ENCODE measurements around the gene WDR91.

WDR91 gene

DNA sequence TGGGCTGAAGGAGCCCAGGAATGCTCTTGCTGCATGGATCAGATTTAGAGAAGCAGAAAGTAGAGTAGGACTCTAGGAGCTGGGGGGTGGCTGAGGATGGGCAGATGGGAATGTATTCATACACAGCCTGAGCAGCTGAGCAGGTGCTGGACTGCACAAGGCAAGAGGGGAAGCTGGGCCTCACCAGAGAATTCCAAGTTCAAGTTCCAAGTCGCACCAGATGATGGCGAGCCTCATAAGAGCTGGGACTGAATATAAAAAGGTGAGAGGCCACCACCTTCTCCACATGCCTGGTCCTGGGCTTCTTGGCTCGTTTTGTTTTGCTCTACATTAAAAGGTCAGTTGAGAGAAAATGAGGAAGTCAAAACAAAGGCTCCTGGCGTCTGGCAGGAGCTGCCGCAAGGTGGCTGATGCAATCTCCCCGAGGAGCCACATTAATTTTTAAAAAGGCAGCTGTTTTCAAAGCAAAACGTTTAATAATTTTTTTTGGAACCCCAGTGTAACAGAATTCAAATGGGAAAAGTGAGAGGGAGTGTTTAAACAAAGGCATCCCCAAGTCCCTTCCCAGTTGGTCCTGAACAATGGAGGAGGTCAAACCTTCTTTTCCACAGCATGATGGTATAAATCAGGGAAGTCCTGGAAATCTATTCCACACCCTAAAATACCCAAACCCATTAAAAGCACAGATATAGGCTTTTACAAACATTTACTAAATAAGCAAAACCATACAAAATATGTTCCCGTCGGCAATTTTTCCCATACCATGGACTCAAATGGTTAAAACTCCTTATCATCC lies 50.3 kb downstream of the WDR91 start:
- DNase-seq (ENCODE audit: low read depth), result no peak

DNA sequence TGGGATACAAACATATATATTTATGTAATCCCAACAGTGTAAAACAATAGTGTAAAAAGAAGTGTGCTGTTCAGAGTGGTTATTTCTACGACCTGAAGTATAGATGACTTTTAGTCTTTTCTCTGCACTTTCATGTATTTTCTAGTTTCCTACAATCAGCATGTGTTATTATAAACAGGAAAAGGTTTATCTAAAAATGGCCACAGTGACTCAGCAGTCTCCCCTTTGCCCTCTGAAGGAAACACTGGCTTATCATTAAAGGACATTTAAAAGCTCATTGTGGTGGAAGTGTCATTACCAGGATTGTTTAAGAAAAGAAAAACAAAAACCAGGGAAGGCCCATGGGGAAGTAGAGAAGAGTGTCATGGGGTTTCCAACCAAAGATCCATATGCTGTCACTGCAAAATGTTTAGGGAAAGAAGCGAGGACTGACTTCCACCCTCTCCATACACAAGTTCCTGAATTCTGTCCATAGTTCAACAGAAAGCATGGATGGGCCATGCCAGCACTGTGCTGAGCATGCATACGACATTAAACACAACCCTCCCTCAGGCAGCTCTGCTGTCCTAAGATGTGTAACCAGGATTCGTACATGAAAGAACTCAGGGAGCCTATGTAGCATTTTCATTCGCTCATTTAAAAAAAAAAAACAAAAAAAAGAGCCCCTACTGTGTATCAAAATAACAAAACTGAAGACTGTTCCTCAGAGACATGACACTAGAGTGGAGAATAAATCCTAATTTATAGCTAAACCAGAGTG lies 51.0 kb downstream of the WDR91 start:
- no peak for DNase-seq (ENCODE audit: low read depth)

DNA sequence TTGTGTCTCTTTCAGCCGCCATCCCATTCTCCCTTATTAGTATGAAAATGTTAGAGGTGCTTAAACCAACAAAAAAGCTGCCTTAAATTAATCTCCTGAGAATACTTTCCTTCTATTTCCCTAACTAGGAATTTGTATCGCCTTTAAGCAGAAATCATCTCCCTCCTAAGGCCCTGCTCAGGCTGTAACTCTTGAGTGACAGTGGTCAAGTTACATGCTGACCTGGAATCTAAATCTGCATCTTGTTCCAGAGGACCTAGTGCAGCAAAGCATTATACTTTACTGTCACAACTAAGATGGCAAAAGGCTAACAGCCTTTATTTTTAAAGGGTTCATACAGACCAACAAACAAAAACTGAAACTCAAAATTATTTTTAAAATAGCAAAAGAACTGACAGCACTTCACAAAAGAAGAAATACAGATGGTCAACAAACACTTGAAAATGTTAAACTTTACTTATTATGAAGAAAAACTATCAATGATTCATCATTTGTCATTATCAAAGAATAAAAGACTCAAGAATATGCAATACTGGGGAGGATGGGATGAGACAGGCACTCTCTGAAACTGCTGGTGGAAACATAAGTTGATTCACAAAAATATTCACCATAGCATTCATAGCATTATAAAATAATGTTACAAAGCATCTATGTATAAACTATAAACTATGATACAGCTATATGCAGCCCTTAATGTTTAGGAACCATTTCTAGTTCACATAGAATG lies 51.8 kb downstream of the WDR91 start:
- DNase-seq (ENCODE audit: low read depth), result no peak

DNA sequence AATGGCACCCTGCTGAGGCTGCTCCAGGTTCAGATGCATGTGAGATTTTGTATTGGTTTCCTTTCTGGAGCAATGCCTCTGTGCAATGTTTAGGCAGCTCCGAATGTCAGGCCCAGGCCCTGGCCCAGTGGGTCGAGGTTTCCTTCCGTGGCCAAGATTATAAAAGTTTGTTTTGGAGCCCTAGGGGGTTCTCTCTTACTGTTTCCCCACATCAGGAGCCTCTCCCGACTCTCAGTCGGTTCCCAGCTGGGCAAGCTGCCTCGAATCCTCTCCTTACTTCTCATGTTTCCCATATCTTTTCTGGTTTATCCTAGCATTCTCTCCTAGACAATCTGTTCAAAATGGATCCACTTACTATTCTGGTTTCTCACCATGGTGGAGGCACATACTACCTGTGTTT lies 52.5 kb downstream of the WDR91 start:
- DNase-seq (ENCODE audit: low read depth), result no peak

DNA sequence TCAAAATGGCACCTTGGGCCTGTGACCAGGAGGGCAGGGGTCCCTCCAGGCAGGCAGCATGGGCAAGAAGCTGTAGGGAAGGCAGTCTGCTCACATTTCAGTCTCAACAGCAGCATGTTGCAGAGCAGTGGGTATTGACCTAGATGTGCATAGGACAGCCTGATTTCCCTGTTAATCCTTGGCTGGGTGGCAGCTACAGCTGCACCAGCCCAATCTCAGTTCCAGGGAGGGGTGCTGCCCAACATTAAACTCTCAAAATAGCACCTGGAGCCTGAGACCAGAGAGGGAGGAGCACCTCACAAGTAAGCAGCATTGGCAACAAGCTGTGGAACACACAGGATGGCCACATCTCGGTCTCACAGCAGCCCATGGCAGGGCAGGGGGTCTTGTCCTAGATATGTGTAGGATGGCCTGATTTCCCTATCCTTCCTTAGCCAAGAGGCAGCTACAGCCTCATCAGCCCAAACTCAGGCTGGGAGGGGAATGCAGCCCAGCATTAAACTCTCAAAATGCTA lies 53.1 kb downstream of the WDR91 start:
- DNase-seq (ENCODE audit: low read depth), result no peak

DNA sequence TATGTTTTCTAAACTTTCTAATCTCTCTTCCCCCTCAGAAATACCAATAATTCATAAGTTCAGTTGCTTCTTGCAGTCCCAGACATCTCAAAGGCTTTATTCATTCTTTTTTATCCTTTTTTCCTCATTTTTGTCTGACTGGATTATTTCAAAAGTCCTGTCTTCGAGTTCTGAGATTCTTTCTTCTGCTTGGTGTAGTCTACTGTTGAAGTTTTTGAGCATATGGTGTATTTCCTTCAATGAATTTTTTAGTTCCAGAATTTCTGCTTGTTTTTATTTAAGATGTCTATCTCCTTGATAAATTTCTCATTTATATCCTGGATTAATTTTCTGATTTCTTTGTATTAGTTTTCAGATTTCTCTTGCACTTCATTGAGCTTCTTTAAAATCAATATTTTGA lies 55.0 kb downstream of the WDR91 start:
- no peak for DNase-seq (ENCODE audit: low read depth)

DNA sequence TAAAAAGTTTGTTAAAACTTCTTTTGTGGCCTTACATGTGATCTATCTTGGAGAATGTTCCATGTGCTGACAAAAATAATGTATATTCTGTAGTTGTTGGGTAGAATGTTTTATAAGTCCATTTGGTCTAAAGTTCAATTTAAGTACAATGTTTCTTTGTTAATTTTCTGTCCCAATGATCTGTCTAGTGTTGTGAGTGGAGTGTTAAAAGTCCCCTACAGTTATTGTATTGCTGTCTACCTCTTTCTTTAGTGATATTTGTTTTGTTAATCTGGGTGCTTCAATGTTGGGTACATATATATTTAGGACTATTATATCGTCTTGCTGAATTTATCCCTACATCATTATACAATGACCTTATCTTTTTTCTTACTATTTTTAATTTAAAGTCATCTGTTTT lies 56.6 kb downstream of the WDR91 start:
- DNase-seq (ENCODE audit: low read depth), result no peak

DNA sequence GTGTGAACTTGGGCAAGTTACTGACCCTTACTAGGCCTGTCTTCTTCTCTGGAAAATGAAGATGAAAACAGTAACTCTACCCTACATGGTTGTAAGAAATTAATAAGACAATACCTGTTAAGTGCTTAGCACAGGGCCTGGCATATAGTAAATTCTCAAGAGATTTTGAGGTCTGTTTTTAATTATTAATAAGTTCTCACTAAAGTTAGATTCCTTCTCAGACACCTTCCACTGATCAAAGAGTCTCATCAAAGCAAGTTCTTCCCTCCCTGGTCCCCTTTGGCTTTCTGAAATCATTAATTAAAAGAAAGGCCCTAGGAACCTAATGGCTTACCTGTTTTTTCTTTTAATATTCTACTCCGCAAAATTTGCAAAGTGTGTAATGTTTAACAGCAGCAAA lies 58.9 kb downstream of the WDR91 start:
- DNase-seq (ENCODE audit: low read depth), result no peak

DNA sequence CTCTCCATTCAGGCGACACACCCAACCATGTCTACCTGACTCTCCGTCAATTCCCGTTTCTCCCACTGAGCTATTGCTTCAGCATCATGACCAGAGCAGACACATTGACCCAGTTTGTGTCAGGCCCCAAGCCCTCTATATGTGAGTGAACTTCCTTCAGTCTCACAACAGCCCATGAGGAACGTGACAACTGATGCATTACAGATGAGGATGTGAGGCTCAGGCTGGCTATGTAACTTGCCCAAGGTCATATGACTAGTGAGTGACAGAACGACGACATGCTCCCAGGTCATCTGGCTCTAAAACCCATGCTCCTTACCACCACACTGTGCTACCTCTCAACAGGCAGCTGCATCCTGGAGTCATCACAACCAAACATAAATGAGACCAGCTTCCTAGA lies 59.8 kb downstream of the WDR91 start:
- DNase-seq (ENCODE audit: low read depth), result no peak

DNA sequence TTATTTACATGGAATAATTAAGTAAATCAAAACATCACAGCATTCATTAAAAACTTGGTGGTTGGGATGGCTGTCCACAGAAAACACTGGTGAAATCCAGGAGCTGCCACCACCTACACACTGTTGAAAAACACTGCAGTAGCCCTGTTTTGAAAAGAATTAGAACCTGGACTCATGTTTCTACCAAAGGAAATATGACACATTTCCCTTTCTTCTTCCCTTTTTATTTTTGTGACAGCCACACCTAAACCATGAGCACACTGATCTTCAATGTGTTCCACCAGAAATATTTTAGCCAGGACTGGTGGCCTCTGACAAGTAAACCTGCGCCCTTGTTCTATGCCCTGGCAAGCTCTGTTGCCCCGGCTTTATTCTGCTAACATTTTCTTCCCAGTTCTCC lies 60.2 kb downstream of the WDR91 start:
- no peak for DNase-seq (ENCODE audit: low read depth)

DNA sequence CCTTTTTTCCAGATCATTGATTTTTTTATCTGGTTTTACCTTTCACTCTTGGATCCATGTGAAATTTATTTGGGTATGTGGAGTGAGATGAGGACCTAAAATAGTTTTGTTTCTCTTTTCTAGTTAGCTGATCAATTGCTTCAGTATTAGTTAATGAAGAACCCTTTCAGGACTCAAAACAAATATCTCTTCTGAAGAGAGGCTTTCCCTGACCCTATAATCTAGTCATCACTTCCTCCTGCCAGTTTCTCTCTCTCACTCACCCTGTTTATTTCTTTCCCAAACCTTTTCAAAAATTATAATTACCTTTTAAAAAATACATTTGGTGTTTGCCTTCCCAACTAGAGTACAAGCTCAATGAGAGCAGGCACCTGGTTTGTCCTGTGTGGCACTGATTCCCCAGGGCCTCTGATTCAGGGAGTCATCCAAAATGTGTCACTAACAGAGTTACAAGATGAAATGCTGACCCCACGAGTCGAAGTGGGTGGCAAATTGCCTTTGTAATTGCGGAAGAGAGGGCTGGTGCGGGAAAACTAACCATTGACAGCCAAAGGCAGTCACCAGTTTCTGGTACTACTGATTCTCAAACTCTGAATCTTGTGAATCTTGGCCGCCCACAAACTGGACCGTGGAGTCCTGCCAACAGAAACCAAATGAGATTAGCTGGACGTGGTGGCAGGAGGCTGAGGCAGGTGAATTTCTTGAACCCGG lies 61.1 kb downstream of the WDR91 start:
- DNase-seq (ENCODE audit: low read depth), result no peak

DNA sequence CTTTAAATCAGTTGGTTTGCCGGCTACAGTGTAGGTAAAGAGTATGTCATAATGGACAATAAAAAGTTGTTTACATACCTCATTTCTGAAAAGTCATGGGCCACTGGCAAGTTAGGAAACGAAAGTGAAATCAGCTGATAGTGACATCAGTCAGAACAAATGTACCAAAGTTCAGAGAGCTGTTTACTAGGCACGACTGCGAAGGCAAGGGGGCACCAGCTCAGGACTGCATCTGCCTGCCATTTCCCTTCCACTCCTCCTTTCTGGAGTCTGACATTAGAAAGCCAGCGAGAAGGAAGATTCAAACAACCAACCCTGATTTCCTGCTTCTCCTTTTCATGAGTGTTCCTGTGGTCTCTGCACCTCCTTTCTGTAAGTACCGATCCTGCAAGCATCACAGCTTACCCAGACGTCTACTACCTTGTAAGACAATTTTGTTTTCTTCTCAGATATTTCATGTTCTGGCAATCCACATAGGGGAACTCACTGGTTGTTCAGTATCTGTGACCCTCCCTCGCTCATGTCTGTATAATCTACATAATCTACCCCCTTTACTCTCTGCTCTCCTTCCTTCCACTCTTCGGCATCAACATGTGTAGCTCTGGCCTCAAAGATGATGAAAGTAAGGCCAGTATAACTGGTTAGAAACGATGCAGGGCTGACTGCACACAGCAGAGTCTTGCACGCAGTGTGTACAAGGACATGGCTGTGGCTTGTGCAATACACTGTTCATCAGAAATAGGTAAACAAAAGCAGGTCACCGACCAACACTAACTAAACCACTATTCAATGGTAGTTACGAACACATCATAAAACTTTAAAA lies 63.2 kb downstream of the WDR91 start, which contains the start of gene TMEM140:
Gene TMEM140 (plus strand): TSS at position 174 of the 823 bp plus-strand sequence. CDS start 16,370 bp downstream, outside the sequence.
- no peak for DNase-seq (ENCODE audit: low read depth)

DNA sequence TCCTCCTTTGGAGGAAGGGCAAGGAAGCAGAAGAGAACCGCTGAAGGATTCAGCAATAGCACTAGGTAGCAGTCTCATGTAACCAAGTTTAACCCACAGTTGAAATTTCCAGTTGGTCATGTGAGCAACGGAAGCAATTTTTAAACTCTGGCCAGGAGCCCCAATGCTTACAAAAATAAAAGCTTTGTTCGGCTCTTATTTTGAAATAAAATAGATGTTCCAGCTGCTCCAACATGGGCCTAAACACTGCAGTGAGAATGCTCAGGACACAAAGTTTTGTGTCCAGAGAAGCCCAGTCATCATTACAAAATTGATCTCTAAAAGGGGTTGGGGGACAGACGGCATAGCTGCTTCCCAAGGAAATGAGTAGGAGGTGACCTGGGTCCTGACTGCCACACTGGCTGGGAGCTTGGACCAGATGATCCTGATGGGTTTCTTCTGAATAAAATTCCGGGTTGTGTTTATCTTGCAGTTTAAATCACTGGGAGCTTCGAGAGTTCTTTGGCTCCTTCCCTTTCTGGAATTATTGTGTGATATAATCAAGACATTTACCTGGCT lies 63.9 kb downstream of the WDR91 start:
- no peak for DNase-seq (ENCODE audit: low read depth)

DNA sequence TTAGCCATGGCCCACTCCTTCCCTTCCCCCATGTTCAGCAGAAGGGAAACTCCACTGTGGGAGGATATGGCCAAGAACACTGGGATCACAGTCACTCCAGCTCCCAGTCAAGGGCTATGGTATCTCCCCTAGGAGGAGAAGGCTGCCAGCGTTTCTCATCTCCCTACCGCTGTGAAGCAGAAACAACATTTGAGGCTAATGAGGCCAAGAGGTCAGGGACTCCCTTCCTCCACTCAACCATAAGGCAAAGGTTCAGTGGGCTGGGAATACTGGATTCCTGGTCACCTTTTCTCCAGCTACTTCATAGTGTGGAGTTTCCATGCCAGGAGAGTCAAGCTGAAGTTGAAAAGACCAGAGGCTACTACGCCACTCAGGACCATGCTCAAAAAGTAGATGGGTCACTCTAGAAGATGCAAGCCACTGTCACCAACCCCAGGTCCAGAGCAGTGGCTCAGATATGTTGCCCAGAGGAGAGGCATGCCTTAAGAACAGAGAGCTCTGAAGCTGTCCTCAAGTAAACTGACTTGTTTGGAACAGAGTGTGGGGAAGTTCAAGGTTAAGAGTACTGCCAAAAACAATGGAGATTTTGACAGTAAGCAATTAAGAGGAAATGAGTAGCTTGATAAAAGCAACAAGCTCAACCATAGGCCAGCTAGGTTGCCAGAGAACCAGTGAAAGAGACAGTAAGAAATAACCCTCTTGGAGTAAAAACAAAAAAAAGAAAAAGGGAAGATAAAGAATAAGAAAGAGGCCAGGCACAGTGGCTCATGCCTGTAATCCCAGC lies 67.2 kb downstream of the WDR91 start:
- no peak for DNase-seq (ENCODE audit: low read depth)
